ENCODE measurements around the gene CEBPE.

DNA sequence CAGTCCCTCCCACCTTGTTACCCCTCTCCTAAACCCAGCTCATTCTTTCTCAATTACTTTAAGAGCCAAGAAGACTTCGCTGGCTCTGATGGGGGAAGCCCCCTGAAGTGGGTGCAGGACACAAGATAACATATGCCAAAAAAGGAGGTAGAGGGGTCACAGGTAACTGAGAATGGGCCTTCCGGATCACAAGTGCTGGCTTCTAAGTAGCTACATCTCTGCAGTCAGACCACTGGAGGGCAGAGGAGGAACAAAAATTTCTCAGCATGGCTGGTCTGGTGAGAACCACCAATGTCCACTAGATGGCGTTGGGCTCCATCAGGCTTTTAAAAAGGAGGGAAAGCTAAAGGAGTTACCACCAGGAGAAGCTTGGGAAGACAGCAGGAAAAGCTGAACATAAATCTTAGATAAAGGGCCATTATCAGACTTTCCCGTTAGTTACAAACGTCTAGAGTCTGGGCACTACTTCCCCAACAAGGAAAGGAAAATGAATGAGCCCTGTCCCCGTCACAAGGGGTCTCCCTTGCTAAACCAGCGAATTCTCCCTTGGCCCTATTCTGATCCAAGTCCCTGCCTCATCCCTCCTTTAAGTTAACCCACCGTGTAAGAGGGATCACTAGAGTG, 50.2 kb downstream of the CEBPE start:
- TF ChIP-seq SIN3A (IDR thresholded peaks at IDR 0.05; ENCODE audit: low read depth) (no peak), CBX3 (IDR thresholded peaks at IDR 0.05; ENCODE audit: low read depth) (no peak), YY1 (IDR thresholded peaks at IDR 0.05; ENCODE audit: extremely low read depth, insufficient replicate concordance, low read depth, low read length) (peak; percentile 20), JUND (IDR thresholded peaks at IDR 0.05) (no peak), CEBPB (IDR thresholded peaks at IDR 0.05; ENCODE audit: low read depth) (no peak), ZNF274 (IDR thresholded peaks at IDR 0.05; ENCODE audit: low read depth, low read length) (no peak), EZH2phosphoT487 (IDR thresholded peaks at IDR 0.05; ENCODE audit: borderline replicate concordance) (no peak), RAD21 (IDR thresholded peaks at IDR 0.05; ENCODE audit: low read depth) (peak; percentile 80), POLR2AphosphoS5 (IDR thresholded peaks at IDR 0.05; ENCODE audit: low read depth, low read length) (0 out of 2 replicates have a peak, but pooled peaks have one; percentile 17)
- TF ChIP-seq, protein P1, sequence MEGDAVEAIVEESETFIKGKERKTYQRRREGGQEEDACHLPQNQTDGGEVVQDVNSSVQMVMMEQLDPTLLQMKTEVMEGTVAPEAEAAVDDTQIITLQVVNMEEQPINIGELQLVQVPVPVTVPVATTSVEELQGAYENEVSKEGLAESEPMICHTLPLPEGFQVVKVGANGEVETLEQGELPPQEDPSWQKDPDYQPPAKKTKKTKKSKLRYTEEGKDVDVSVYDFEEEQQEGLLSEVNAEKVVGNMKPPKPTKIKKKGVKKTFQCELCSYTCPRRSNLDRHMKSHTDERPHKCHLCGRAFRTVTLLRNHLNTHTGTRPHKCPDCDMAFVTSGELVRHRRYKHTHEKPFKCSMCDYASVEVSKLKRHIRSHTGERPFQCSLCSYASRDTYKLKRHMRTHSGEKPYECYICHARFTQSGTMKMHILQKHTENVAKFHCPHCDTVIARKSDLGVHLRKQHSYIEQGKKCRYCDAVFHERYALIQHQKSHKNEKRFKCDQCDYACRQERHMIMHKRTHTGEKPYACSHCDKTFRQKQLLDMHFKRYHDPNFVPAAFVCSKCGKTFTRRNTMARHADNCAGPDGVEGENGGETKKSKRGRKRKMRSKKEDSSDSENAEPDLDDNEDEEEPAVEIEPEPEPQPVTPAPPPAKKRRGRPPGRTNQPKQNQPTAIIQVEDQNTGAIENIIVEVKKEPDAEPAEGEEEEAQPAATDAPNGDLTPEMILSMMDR (IDR thresholded peaks at IDR 0.05 in 2 of 3, conservative IDR thresholded peaks at IDR 0.05 in 1 of 3; ENCODE audit: borderline replicate concordance in 1 of 3, insufficient read depth in 1 of 3, low read depth in 2 of 3, low read length in 2 of 3), result peak; percentile 99 to 100 (median 99)
